ENCODE measurements around the gene PARD3B. TPM values are rescaled to one million over a fixed set of nuclear protein-coding genes. Genes with fewer than 3 reads are reported as not detected.

The PARD3B gene
- total and polyA plus RNA-seq, 2 of the 8 experiments (the other 6 are each of a cell fraction or from before 2014, with no cell fraction given): 1.2 to 5.7 TPM

GRCh38 chr2:205273148-205273547 is 727.9 kb downstream of the PARD3B start (continued):
- TF ChIP-seq CHD7 (IDR thresholded peaks at IDR 0.05; ENCODE audit: insufficient replicate concordance, low read length) (peak; percentile 58), PHF8 (conservative IDR thresholded peaks at IDR 0.05; ENCODE audit: low read depth, low read length) (no peak), SUZ12 (IDR thresholded peaks at IDR 0.05; ENCODE audit: low read length) (no peak), HDAC2 (IDR thresholded peaks at IDR 0.05; ENCODE audit: borderline replicate concordance in 1 of 2, low read depth in 2 of 2, low read length in 2 of 2) (no peak), TCF12 (IDR thresholded peaks at IDR 0.05; ENCODE audit: low read depth, low read length) (0 out of 2 replicates have a peak, but pooled peaks have one; percentile 28), SP1 (IDR thresholded peaks at IDR 0.05; ENCODE audit: low read depth, low read length) (0 out of 2 replicates have a peak, but pooled peaks have one; percentile 39), MAX (IDR thresholded peaks at IDR 0.05) (peak; percentile 66; the same call in 1 of the 2 replicates), BRCA1 (IDR thresholded peaks at IDR 0.05; ENCODE audit: low read depth, low read length) (no peak), BACH1 (IDR thresholded peaks at IDR 0.05; ENCODE audit: low read length) (peak; percentile 49; the same call in 1 of the 2 replicates)

All from H1 (cell line).